SK-N-MC (cell line): ENCODE measurements around the gene ACBD3.

Source experiments
- EZH2 ChIP-seq: fragments of 200-600 bp; sonication (generic); IDR thresholded peaks from one replicate; pipeline ENCODE4 v1.6.1; 2017; ENCODE audit warnings: antibody characterized with exemption
- FOXP2 ChIP-seq: optimal IDR thresholded peaks from 2 replicates; pipeline ENCODE3; 2011; ENCODE audit warnings: mild to moderate bottlenecking, moderate library complexity; ENCODE audit not compliant: insufficient read depth; ENCODE audit errors: extremely low read length, control extremely low read depth
- POLR2AphosphoS5 ChIP-seq: IDR thresholded peaks from 2 replicates; pipeline ENCODE4 v1.6.1; 2012; ENCODE audit warnings: mild to moderate bottlenecking, low read depth, low read length, borderline replicate concordance

- no peak for TF ChIP-seq EZH2
- no peak for TF ChIP-seq POLR2AphosphoS5
- TF ChIP-seq FOXP2: no peak
Measured at GRCh38 chr1:226203655-226204054, 17.1 kb upstream of the ACBD3 start.
